Glomerular endothelial cell (primary cell): ENCODE results near the gene ATF6. TPM values are rescaled to one million over a fixed set of nuclear protein-coding genes. Genes with fewer than 3 reads are reported as not detected.
"Not testable (repeated sequence)": the region's sequence is repeated elsewhere in the genome, so short reads cannot be mapped to it uniquely, and the experiment has no call there.

Experiments
- DNase-seq: peaks from one replicate; pipeline ENCODE4 v3.0.0-alpha.2; 2011; ENCODE audit warnings: low read depth, low spot score; ENCODE audit errors: extremely low read depth
- total RNA-seq: library from RNA; depleted of rRNA; stranded (reverse); fragments of >200 nt; gene quantifications from 2 replicates; pipeline ENCODE4 v1.2.3, GENCODE V29; 2015

Gene ATF6
- total RNA-seq, 1 donor from 2014 or later, result 48.7 TPM

GRCh38 chr1:161826478-161826877 is 60.4 kb downstream of the ATF6 start:
- DNase-seq, result no peak

GRCh38 chr1:161827786-161828185 is 61.7 kb downstream of the ATF6 start:
- no peak for DNase-seq

- DNase-seq, result not testable (repeated sequence)
These were observed 66.3 kb downstream of the ATF6 start for GRCh38 chr1:161832299-161832907.

- no peak for DNase-seq
These were observed 68.9 kb downstream of the ATF6 start for GRCh38 chr1:161834967-161835550.

DNA sequence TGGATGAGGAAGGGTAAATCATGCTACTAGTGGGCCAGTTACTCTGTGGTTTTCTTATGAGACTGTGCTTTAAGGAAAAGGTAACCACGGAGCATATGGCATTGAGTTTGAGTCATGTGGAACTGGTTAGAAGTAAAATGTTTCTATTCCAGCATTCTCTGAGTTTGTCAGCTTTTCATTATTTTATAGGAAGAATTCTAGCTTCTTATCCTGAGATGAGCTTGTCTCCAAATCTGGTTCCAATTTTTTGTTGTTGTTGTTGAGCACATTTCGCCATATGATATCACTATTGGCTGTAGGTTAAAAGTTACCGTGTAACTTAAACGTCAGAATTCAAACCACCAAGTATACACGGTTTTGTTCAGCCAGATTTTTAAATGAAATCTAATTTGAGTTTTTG is 69.9 kb downstream of the ATF6 start:
- DNase-seq, result no peak

- DNase-seq, result no peak
These were observed 72.2 kb downstream of the ATF6 start for GRCh38 chr1:161838362-161838761.

- no peak for DNase-seq
These were observed 72.8 kb downstream of the ATF6 start for GRCh38 chr1:161838885-161839284.

- DNase-seq, result no peak
These were observed 73.5 kb downstream of the ATF6 start for GRCh38 chr1:161839591-161839990.

GRCh38 chr1:161840363-161840762 is 74.2 kb downstream of the ATF6 start:
- DNase-seq, result no peak

DNA sequence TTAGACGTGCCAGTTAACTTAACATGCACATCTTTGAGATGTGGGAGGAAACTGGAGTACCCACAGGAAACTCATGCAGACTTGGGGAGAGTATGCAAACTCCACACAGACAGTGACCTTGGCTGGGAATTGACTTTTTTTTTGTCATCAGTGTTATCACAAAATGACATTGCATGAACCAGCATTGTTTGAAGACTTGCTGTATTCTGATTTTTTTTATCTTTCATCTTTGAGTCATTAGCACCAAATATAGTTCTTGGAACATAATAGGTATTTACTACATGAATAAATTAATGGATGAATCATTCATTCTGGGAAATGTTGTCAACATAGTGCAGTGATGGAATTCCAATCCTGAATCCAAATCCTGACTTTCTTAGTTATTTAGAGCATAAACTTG is 77.0 kb downstream of the ATF6 start:
- DNase-seq, result peak; percentile 31

DNA sequence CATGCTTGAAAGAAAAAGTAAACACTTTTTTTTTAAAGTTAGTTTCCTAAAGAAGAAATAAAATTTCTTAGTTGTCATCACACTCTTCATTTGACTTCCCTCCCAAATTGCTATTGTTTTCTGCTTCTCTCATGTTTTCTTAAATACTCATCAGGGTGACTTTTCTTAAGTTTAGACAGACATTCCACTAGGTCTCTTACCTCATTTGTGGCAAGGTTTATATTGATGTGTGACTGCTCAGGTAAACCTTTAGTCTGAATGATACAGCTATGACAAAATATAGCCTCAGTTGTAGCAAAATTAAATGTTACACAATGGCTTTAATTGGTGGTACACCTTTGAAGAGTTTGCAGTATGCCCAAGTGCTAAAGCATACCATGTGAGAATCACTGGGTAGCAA is 78.6 kb downstream of the ATF6 start:
- no peak for DNase-seq

DNA sequence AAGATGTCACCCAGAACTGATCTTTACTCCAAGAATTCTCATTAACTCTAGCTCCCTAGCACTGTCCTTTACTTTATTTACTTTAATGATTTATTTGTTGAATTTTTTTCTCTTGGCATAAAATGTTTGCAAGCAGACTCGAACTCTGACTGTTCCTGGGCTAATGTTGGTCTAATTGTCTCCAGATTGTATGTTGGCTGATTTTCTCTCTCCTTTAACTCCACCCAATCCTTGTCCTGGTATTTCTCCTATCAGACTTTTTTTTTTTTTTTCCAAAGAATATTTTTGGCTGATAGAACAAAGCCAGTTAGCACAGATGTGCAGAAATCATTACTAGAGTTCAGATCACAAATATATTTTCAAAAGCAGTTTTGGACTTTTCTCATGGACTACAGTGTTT is 82.6 kb downstream of the ATF6 start:
- no peak for DNase-seq

GRCh38 chr1:161849518-161849917 is 83.4 kb downstream of the ATF6 start:
- no peak for DNase-seq

GRCh38 chr1:161855260-161855659 is 89.1 kb downstream of the ATF6 start:
- no peak for DNase-seq

- no peak for DNase-seq
These were observed 92.2 kb downstream of the ATF6 start for GRCh38 chr1:161858271-161858670.

GRCh38 chr1:161863549-161863948 is 97.4 kb downstream of the ATF6 start:
- DNase-seq, result no peak

DNA sequence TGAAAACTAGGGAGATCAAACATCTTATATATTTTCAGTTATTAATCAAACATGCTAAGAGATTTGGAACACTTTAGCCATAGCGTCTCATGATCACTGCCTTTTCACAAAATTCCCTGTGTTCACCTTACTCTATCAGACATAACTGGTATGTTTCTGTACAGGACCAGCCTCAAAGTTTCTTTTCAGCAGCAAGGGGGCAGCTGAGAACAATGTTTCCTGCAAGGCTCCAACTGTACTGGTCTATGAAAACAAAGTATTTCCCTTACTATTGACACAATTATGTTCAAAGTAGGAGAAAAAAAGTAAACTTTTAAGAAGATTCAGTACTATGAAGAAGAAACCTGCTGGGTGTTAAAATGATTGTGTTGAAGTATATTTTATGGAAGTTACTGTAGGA is 98.5 kb downstream of the ATF6 start:
- DNase-seq, result no peak

GRCh38 chr1:161866241-161866640 is 100.1 kb downstream of the ATF6 start:
- no peak for DNase-seq

DNA sequence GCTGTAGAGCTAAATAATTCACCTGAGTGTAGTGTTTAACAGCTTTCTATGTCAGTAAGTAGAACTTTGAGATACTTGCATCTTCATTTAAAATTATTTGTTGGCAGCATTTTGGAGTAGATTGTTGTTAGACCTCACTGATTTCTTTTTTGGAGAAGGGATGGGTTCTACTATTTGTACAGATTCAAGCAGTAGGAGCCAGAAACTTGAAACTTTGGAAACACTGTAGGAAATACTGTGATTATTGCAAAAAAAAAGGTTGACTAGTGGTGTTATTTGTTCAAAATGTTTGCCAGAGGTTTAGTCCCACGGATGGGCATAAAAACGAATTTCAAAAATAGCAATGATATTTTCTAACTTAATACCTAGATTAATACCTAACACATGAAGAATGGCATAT is 102.7 kb downstream of the ATF6 start:
- DNase-seq, result no peak

DNA sequence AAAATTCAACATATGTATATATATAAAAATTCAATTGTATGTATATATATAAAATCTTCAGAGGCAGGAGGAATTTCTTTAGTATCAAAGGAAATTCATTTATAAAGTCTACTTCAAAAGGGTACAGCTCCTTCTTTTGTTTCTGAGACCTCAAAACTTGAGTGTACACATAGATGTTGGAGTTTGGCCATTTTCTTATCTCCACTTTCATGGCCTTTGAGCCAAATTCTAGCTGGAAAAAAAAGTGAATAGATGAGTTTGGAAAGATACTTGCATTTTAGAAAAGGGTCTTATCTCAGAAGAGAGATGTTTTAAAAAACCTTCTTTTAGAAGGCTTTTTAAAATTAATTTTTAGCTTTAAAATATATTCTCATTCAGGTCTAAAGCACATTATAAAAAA is 103.2 kb downstream of the ATF6 start:
- no peak for DNase-seq

- DNase-seq, result no peak
These were observed 106.4 kb downstream of the ATF6 start for GRCh38 chr1:161872506-161872905.

DNA sequence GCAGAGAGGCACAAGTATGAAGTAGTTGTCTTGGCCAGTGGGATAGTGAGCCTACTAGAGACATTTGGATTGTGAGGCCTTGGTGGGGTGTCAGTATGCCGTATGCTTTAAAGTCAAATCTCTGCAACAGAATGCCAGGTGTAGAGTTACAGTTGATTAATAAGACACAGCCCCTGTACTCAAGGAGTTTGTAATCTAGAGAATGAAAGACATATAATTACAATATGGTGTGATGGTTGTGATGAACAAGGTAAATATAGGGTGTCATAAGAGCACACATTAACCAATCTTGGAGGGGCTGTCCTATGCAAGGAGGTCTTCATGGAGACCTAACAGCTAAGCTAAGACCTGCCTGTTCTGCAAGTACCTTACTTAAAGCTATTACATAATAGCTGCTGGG is 113.1 kb downstream of the ATF6 start:
- DNase-seq, result no peak

DNA sequence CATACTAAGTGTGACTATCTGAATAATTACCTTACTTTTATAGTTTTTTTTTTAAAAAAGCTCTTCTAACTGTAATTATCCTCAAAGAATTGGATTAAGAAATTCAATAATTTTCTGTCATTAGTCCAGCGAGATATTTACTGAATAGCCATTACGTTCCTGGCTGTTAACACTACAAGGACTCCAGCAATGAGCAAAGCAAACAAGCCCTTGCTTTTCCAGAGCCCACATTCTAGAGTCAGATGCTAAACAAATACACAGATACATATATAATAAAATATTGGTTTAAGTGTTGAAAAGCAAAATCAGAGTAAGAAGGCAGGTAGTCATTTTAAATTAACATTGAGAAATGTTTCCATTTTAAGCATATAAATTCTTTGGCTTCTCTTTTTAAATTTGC is 118.4 kb downstream of the ATF6 start:
- no peak for DNase-seq
